RKO (cell line): ENCODE results near the gene RNF38.
"Not testable (repeated sequence)": the region's sequence is repeated elsewhere in the genome, so short reads cannot be mapped to it uniquely, and the experiment has no call there.

Experiments used
- DNase-seq: peaks from one replicate; pipeline ENCODE4 v3.0.0-alpha.2; 2016; ENCODE audit warnings: low spot score

RNF38 gene

DNA sequence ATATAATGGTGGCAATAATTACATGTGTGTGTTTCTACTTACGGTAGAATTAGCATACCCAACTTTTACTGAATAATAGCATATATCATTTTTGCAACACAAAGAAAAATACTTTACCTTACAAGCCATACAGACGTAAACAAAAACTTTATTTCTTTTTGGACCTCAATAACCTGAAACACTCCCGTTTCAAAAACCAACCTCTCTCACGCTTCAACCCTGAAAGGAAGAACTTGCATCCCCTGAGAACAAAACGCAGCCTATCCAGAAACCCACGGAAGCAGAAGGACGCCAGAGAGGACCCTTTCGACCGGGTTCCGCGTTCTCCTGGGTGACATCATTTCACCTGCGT is at the start of gene RNF38:
RNF38 (minus strand) TSS at position 290 of the 352 bp plus-strand sequence; CDS start at position 129, 161 bp downstream.
- DNase-seq: no peak

- DNase-seq: not testable (repeated sequence)
These were observed 48.5 kb upstream of the RNF38 start for GRCh38 chr9:36448555-36448954.

DNA sequence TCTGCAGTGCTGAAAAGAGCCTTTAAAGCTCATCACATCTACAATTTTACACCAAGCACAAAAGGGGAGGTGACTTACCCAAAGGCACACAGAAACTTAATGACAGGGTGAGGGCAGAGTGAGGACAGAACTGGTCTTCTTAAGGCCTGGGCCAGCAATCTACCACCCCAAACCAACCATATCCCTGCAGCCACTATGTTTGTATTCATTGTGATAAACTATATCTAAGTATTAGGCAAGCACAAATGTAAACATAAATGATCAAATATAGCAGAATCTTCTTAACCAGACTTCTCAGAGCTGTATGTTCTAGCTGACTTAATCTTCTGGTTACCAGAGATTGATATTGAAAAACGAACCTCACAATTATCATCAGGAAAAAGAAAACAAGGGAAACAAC is 47.9 kb upstream of the RNF38 start:
- no peak for DNase-seq

DNA sequence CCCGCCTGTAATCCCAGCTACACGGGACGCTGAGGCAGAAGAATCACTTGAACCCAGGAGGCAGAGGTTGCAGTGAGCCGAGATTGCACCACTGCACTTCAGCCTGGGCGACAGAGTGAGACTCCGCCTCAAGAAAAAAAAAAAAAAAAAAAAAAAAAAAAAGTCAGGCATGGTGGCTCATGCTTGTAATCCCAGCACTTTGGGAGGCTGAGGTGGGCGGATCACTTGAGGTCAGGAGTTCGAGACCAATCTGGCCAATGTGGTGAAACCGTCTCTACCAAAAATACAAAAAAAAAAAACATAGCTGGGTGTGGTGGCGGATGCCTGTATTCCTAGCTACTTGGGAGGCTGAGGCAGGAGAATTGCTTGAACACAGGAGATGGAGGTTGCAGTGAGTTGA is 46.6 kb upstream of the RNF38 start:
- DNase-seq: not testable (repeated sequence)

DNA sequence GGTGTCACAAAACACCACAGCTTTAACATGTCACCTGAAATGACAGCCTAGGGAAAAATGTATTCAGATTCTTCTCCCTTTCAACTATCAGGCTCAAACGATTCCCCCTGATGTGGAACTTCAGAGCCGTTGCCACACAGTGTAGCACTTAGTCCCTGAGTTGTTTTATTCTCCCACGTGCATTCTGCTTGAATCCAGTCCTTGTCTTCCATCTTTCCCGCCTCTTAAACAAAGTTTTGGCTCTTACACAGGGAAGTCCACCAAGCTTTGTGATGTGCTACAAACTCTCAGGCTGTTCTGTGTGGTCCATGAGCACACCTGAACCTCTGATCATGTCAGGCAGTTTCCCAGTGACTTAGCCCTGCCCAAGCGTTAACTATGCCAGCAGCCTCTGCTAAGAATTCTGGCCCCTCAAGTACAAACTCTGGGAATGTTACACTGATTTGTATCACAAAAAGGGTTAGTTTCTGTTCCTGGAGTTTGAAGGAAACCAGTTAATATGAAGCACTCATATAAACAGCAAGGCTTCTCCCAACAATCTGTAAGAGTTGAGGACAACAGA is 45.8 kb upstream of the RNF38 start:
- no peak for DNase-seq

GRCh38 chr9:36444203-36444602 is 44.1 kb upstream of the RNF38 start:
- DNase-seq: no peak

GRCh38 chr9:36443581-36443980 is 43.5 kb upstream of the RNF38 start:
- DNase-seq: no peak

GRCh38 chr9:36442710-36443109 is 42.6 kb upstream of the RNF38 start:
- DNase-seq: no peak

- DNase-seq: no peak
These were observed 41.9 kb upstream of the RNF38 start for GRCh38 chr9:36441966-36442365.

- no peak for DNase-seq
These were observed 38.6 kb upstream of the RNF38 start for GRCh38 chr9:36438536-36439236.

- DNase-seq: no peak
These were observed 37.7 kb upstream of the RNF38 start for GRCh38 chr9:36437790-36438189.

DNA sequence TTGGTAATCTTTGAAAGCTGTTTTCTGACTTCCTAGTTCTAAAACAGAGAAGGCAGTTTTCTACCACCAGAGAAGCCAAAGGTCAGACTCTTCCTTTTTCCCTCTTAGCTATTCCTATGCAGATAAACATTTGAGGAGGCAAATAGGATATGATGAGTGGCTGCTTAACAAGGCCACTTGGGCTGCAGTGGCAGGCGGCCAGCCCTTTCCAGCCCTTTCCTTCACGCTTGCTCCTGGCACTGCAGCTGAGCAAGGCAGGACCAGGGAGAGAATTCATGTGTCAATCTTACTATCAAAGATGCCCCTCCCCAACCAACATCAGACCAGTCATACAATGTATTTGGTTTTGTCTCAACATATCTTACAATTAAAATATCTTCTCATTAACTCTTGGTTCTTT is 36.8 kb upstream of the RNF38 start:
- no peak for DNase-seq

DNA sequence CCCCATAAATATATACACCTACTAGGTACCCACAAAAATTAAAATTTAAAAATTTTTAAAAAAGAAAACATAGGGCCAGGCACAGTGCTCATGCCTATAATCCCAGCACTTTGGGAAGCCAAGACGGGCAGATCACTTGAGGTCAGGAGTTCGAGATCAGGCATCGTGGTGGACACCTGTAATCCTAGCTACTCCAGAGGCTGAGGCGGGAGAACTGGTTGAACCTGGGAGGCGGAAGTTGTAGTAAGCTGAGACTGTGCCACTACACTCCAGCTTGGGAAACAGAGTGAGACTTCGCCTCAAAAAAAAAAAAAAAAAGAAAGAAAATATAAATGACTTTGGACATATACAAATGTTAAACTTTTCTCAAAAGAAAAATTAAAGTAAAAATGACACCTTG is 33.3 kb upstream of the RNF38 start:
- no peak for DNase-seq

- DNase-seq: peak; percentile 7
These were observed 31.0 kb upstream of the RNF38 start for GRCh38 chr9:36431078-36431477.

- no peak for DNase-seq
These were observed 26.9 kb upstream of the RNF38 start for GRCh38 chr9:36426945-36427344.

GRCh38 chr9:36426348-36426747 is 26.3 kb upstream of the RNF38 start:
- no peak for DNase-seq

- no peak for DNase-seq
These were observed 24.4 kb upstream of the RNF38 start for GRCh38 chr9:36424289-36425055.

- DNase-seq: no peak
These were observed 23.1 kb upstream of the RNF38 start for GRCh38 chr9:36423206-36423605.

- DNase-seq: no peak
These were observed 16.8 kb upstream of the RNF38 start for GRCh38 chr9:36416890-36417289.

DNA sequence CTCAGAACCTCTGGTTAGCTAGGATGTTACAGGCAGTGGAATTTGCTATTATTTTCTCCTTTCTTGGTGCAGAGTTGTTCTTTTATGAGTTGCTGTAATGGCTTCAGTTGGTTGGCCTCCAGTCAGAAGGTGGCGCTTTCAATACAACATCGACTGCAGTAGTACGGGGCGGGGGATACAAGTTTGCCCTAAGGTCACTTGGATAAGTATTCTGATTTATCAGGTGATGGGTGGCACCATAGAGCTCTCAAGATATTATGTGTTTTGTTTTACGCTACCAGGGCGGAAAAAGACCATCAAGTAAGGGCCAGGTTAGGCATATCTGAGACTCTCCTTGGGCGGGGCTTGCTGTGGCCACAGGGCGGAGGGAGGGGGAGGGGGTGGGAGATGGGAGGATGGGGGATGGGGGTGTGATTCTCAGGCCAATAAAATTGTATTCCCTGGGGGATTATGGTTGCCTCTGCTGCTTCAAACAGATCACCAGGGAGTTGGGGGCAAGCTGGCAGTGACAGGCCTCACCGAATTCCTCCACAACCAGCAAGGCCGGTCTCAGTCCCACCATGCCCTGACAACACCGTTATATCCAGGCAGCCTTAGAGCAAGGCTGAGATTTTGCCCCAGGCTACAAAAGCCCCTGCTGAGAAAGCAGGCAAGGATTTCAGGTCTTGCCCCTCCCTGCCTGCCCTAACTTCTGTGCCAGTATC is 15.9 kb upstream of the RNF38 start:
- DNase-seq: no peak

GRCh38 chr9:36411410-36411809 is 11.3 kb upstream of the RNF38 start:
- DNase-seq: not testable (repeated sequence)

DNA sequence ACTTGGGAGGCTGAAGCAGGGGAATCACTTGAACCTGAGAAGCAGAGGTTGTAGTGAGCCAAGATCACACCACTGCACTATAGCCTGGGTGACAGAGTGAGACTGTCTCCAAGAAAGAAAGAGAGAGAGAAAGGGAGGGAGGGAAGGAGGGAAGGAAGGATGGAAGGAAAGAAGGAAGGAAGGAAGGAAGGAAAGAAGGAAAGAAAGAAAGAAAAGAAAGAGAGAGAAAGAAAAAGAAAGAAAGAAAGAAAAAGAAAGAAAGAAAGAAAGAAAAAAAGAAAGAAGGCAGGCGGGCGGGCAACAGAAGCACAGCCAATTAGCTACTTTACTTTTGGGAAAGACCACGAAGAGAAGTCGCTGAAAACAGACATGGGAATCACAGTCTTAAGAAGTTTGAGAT is 9.0 kb upstream of the RNF38 start:
- DNase-seq: not testable (repeated sequence)
